Endodermal cell (in vitro differentiated cells): Measurements from ENCODE around the gene HAVCR2. TPM values are rescaled to one million over a fixed set of nuclear protein-coding genes. Genes with fewer than 3 reads are reported as not detected.
A peak's percentile ranks its signal among the peaks of the same experiment; 100 is the strongest.

Experiments
- DNase-seq: peaks from one replicate; pipeline ENCODE4 v3.0.0-alpha.2; 2017
- H3K27ac ChIP-seq: 2 replicates; pipeline ENCODE4 v1.5.1; 2013; ENCODE audit warnings: mild to moderate bottlenecking, low read depth, low read length, moderate library complexity
- H3K27me3 ChIP-seq: 2 replicates; pipeline ENCODE4 v1.6.1; 2013; ENCODE audit warnings: mild to moderate bottlenecking, low read length, moderate library complexity; ENCODE audit not compliant: insufficient read depth, control insufficient read depth, poor library complexity, severe bottlenecking
- H3K36me3 ChIP-seq: 2 replicates; pipeline ENCODE4 v1.7.0; 2013; ENCODE audit warnings: mild to moderate bottlenecking, low read length, moderate library complexity; ENCODE audit not compliant: control insufficient read depth, insufficient read depth
- H3K4me1 ChIP-seq: one replicate; pipeline ENCODE4 v1.7.0; 2013; ENCODE audit warnings: low read length; ENCODE audit not compliant: control insufficient read depth, insufficient read depth
- H3K4me3 ChIP-seq: 2 replicates; pipeline ENCODE4 v1.5.1; 2013; ENCODE audit warnings: mild to moderate bottlenecking, low read length, moderate library complexity
- H3K9ac ChIP-seq: 2 replicates; pipeline ENCODE4 v1.6.1; 2013; ENCODE audit warnings: mild to moderate bottlenecking, low read length, moderate library complexity; ENCODE audit not compliant: poor library complexity, severe bottlenecking; ENCODE audit errors: extremely low read depth
- H3K9me3 ChIP-seq: 2 replicates; pipeline ENCODE4 v1.6.1; 2013; ENCODE audit warnings: mild to moderate bottlenecking, low read length, moderate library complexity; ENCODE audit not compliant: control insufficient read depth
- H3K27ac Mint-ChIP-seq: 2 replicates; pipeline ENCODE4 v1.8.0; 2020; ENCODE audit warnings: mixed read lengths
- H3K27me3 Mint-ChIP-seq: 2 replicates; pipeline ENCODE4 v1.8.0; 2021; ENCODE audit warnings: mild to moderate bottlenecking, mixed read lengths; ENCODE audit not compliant: insufficient read depth
- H3K36me3 Mint-ChIP-seq: 2 replicates; pipeline ENCODE4 v1.8.0; 2020; ENCODE audit warnings: low read depth, mixed read lengths
- H3K4me1 Mint-ChIP-seq: 2 replicates; pipeline ENCODE4 v1.8.0; 2020; ENCODE audit warnings: mixed read lengths
- H3K4me3 Mint-ChIP-seq: 2 replicates; pipeline ENCODE4 v1.8.0; 2020; ENCODE audit warnings: mild to moderate bottlenecking, moderate library complexity, mixed read lengths
- H3K9me3 Mint-ChIP-seq: 2 replicates; pipeline ENCODE4 v1.8.0; 2020; ENCODE audit warnings: mild to moderate bottlenecking, mixed read lengths
- WGBS, 2 experiments: methylation state at CpG; one replicate each; pipeline versions ENCODE4 v1.1.5 to v1.1.7; 2013; ENCODE audit warnings: missing lambda C conversion rate in 2 of 2, mixed read lengths in 1 of 2; ENCODE audit not compliant: insufficient coverage in 1 of 2, insufficient read length in 1 of 2; 5-methylcytosine and 5-hydroxymethylcytosine counted together
- total RNA-seq, 2 donors: library from RNA; stranded (reverse); fragmentation: NEBNext Ultra II Directional in 1 of 2; extraction: Animal tissue kit (Norgen Biotek cat#: 25700) in 1 of 2; gene quantifications; 2 replicates in 1 of 2; 3 replicates in 1 of 2; pipeline ENCODE4 v1.2.1, GENCODE V29; 2021
- TF ChIP-seq, protein P1 (sequence below): fragments of 200-600 bp; sonication (generic); conservative IDR thresholded peaks from 2 replicates; pipeline ENCODE4 v1.5.0; 2021; ENCODE audit warnings: antibody characterized with exemption, mild to moderate bottlenecking

The HAVCR2 gene
- total RNA-seq, 2 donors from 2014 or later: 0.33 to 0.35 TPM

DNA sequence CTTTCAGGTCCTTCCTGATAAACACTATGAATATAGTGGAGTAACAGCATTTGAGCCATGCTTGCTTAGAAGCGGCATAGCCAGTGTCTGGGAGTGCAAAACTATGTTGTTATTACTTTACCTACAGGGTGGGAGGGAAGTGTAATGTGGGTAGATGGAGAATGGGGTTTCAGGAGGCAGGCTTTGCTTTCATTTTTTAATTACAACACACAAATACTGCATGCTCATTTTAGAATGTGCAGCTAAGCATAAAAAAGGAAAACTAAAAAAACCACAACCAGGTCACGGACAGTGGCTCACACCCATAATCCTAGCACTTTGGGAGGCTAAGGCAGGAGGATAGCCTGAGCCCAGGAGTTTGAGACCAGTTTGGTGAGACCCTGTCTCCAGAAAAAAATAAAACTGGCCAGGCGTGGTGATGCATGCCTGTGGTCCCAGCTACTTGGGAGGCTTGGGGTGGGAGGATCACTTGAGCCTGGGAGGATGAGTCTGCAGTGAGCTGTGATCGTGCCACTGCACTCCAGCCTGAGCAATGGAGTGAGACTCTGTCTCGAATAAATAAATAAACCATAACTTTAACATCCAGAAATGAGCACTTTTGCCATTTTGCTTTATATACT is 70.2 kb downstream of the HAVCR2 start:
- Mint-ChIP-seq H3K27ac (peak overlapping the region; percentile 60), H3K27me3 (no peaks in the 10 kb centered on the region), H3K4me1 (peaks cover 33% of the 10 kb centered on the region), H3K9me3 (no peaks in the 10 kb centered on the region), H3K36me3 (no peaks in the 10 kb centered on the region), H3K4me3 (no peak overlapping the region)
- 90 to 93% methylated on average over 4 to 5 of the region's 5 CpGs for WGBS, 2 experiments
- no peaks in the 10 kb centered on the region for H3K36me3 ChIP-seq
- TF ChIP-seq, protein P1, sequence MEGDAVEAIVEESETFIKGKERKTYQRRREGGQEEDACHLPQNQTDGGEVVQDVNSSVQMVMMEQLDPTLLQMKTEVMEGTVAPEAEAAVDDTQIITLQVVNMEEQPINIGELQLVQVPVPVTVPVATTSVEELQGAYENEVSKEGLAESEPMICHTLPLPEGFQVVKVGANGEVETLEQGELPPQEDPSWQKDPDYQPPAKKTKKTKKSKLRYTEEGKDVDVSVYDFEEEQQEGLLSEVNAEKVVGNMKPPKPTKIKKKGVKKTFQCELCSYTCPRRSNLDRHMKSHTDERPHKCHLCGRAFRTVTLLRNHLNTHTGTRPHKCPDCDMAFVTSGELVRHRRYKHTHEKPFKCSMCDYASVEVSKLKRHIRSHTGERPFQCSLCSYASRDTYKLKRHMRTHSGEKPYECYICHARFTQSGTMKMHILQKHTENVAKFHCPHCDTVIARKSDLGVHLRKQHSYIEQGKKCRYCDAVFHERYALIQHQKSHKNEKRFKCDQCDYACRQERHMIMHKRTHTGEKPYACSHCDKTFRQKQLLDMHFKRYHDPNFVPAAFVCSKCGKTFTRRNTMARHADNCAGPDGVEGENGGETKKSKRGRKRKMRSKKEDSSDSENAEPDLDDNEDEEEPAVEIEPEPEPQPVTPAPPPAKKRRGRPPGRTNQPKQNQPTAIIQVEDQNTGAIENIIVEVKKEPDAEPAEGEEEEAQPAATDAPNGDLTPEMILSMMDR: no peak
- no peak overlapping the region for H3K9ac ChIP-seq
- H3K27me3 ChIP-seq: no peaks in the 10 kb centered on the region
- no peak for DNase-seq
- no peak overlapping the region for H3K4me3 ChIP-seq
- no peak overlapping the region for H3K27ac ChIP-seq
- H3K9me3 ChIP-seq: no peaks in the 10 kb centered on the region
- peaks cover 2% of the 10 kb centered on the region for H3K4me1 ChIP-seq

Other genes starting within 250 kb of the HAVCR2 start
- gene TIMD4, start 145.8 kb downstream of the HAVCR2 start, total RNA-seq: not detected
- gene HAVCR1, start 49.9 kb downstream of the HAVCR2 start, total RNA-seq: under 1 TPM; 0.59 to 0.60 TPM
- 10 to 100 TPM; 14.8 to 19.1 TPM for gene MED7, start 33.8 kb upstream of the HAVCR2 start, total RNA-seq
- not detected for gene GARIN3, start 57.2 kb upstream of the HAVCR2 start, total RNA-seq
- gene ITK, start 71.8 kb upstream of the HAVCR2 start, total RNA-seq: under 1 TPM; 0.31 to 0.38 TPM
- 10 to 100 TPM; 29.3 to 33.4 TPM for gene CYFIP2, start 157.1 kb upstream of the HAVCR2 start, total RNA-seq